Measurements from ENCODE around the gene DENND6B. TPM values are rescaled to one million over a fixed set of nuclear protein-coding genes. Genes with fewer than 3 reads are reported as not detected.

DENND6B gene
- total RNA-seq, 1 donor from 2014 or later, result 2.7 TPM

DNA sequence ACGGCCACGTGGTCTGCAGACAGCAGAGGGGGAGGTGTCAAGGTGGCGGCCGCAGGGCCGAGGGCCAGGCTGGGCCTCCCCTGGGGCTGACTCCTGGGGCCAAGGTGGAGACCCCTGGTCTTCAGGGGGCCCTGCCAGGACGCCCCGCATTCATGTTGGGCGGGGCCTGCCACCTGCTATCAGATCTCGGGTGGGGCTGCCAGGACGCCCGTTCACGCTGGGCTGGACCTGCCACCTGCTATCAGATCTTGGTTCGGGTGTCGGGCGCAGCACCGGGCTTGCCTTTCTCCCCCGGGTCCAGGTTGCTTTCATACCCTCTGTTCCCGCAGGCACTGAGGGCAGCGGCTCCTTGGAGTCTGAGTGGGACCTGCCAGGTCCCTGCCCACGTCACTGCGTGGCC is 40.5 kb downstream of the DENND6B start:
- Histone ChIP-seq H3K9me3 (no peaks in the 10 kb centered on the region), H3K36me3 (peaks cover 4 to 82% of the 10 kb centered on the region in 2 donors), H3K4me3 (no peak overlapping the region), H3K27ac (no peak overlapping the region), H3K27me3 (no peaks in the 10 kb centered on the region), H3K4me1 (peaks cover 12% of the 10 kb centered on the region)
- no peak for TF ChIP-seq POLR2AphosphoS5 (IDR thresholded peaks at IDR 0.05; ENCODE audit: insufficient read depth in 1 of 2, low read depth in 1 of 2)
- DNase-seq (ENCODE audit: extremely low spot score in 2 of 2), result no peak
- intact Hi-C loops (cut with DNase I), result no loop called here

GRCh38 chr22:50285568-50286229 is 41.1 kb downstream of the DENND6B start:
- intact Hi-C loops (cut with DNase I), result no loop called here
- TF ChIP-seq POLR2AphosphoS5 (IDR thresholded peaks at IDR 0.05; ENCODE audit: insufficient read depth in 1 of 2, low read depth in 1 of 2) (no peak), POLR2A (IDR thresholded peaks at IDR 0.05) (no peak), CTCF (IDR thresholded peaks at IDR 0.05) (no peak)
- Histone ChIP-seq H3K9me3 (no peaks in the 10 kb centered on the region), H3K4me1 (peaks cover 12% of the 10 kb centered on the region), H3K4me3 (no peak overlapping the region), H3K36me3 (peaks cover 4 to 88% of the 10 kb centered on the region in 2 donors), H3K27ac (no peak overlapping the region), H3K27me3 (no peaks in the 10 kb centered on the region)
- no peak for DNase-seq (ENCODE audit: extremely low spot score in 2 of 2)

DNA sequence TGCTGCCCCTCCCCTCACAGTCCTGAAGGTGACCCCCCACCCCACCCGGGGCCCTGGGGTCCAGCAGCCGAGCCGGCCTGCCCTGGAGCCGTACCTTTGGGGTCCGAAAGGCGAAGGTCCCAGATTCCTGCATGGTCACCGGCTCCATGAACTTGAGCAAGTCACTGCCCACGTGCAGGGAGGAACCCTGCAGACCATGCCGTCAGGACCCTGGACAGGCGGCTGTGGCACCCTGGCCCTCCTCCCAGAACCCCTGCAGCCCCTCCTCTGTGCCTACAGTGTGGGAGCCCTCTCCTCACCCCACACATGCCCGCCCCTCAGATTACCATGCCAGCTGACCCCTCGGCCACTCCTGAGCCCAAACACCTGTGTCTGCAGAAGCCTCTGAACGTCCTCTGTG is 42.3 kb downstream of the DENND6B start:
- DNase-seq (ENCODE audit: extremely low spot score in 2 of 2), result no peak
- peaks cover 12% of the 10 kb centered on the region for H3K4me1 ChIP-seq
- H3K27ac ChIP-seq, result peak overlapping the region; percentile 18
- no peaks in the 10 kb centered on the region for H3K27me3 ChIP-seq
- TF ChIP-seq POLR2A (IDR thresholded peaks at IDR 0.05) (no peak), POLR2AphosphoS5 (IDR thresholded peaks at IDR 0.05; ENCODE audit: insufficient read depth in 1 of 2, low read depth in 1 of 2) (no peak), CTCF (IDR thresholded peaks at IDR 0.05) (no peak)
- no peaks in the 10 kb centered on the region for H3K9me3 ChIP-seq
- H3K36me3 ChIP-seq, result peaks cover 4 to 90% of the 10 kb centered on the region in 2 donors
- intact Hi-C loops (cut with DNase I), result loop anchor here (5.0 kb wide), 1 partner anchor 58 kb away; the partner anchor contains the start of gene PPP6R2
- H3K4me3 ChIP-seq, result no peak overlapping the region

DNA sequence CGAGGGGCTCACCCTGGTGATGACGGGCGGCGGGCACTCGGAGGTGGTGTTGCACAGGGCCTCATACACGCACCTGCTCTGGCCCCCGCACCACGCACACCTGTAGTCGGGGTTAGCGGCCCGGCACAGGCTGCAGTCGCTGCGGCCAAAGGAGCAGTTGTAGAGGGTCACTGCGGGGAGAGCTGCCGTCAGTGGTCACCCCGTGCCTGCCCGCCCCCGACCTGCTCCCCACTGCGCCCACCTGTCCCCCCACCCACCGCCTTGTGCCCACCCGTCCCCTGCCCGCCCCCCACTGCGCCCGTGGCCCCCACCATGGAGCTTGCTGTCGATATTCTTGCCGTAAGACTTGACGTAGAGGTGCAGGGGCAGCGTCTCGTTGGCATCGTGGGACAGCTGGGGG is 43.0 kb downstream of the DENND6B start:
- Histone ChIP-seq H3K9me3 (no peaks in the 10 kb centered on the region), H3K27ac (no peak overlapping the region), H3K4me1 (peaks cover 12% of the 10 kb centered on the region), H3K27me3 (no peaks in the 10 kb centered on the region), H3K36me3 (peaks cover 4 to 90% of the 10 kb centered on the region in 2 donors), H3K4me3 (no peak overlapping the region)
- TF ChIP-seq CTCF (IDR thresholded peaks at IDR 0.05), result no peak
- no peak for TF ChIP-seq POLR2AphosphoS5 (IDR thresholded peaks at IDR 0.05; ENCODE audit: insufficient read depth in 1 of 2, low read depth in 1 of 2)
- no peak for TF ChIP-seq POLR2A (IDR thresholded peaks at IDR 0.05)
- intact Hi-C loops (cut with DNase I), result loop anchor here (5.0 kb wide), 1 partner anchor 58 kb away; the partner anchor contains the start of gene PPP6R2
- DNase-seq (ENCODE audit: extremely low spot score in 2 of 2), result no peak

- Histone ChIP-seq H3K27ac (peak overlapping the region; percentile 65), H3K27me3 (no peaks in the 10 kb centered on the region), H3K9me3 (no peaks in the 10 kb centered on the region), H3K36me3 (peaks cover 4 to 90% of the 10 kb centered on the region in 2 donors), H3K4me3 (no peak overlapping the region), H3K4me1 (peaks cover 12% of the 10 kb centered on the region)
- intact Hi-C loops (cut with DNase I), result loop anchor here (5.0 kb wide), 1 partner anchor 60 kb away; the partner anchor contains the start of gene PPP6R2
- TF ChIP-seq POLR2AphosphoS5 (IDR thresholded peaks at IDR 0.05; ENCODE audit: insufficient read depth in 1 of 2, low read depth in 1 of 2) (no peak), CTCF (IDR thresholded peaks at IDR 0.05) (no peak), POLR2A (IDR thresholded peaks at IDR 0.05) (no peak)
- no peak for DNase-seq (ENCODE audit: extremely low spot score in 2 of 2)
These were observed 44.3 kb downstream of the DENND6B start for GRCh38 chr22:50282361-50283155.

Data from vagina (tissue), 2 donors.